PC-3 (cell line): ENCODE measurements around the gene MZB1.

Experiments used
- CTCF ChIP-seq: fragments of 300-600 bp; sonication (generic); conservative IDR thresholded peaks from 2 replicates; pipeline ENCODE4 v1.5.1; 2017; ENCODE audit warnings: antibody characterized with exemption, low read depth, mild to moderate bottlenecking, low read length
- EZH2 ChIP-seq: fragments of 300-600 bp; sonication (generic); IDR thresholded peaks from one replicate; pipeline ENCODE4 v1.6.1; 2017; ENCODE audit warnings: antibody characterized with exemption, mild to moderate bottlenecking, low read length; ENCODE audit not compliant: unreplicated experiment

- TF ChIP-seq CTCF (no peak), EZH2 (no peak)
These were observed 5.2 kb upstream of the MZB1 start, which contains the start of gene PROB1 for GRCh38 chr5:139394654-139395566.
